HG02943 (cell line): ENCODE results near the gene CACNA1D.
"Not testable (repeated sequence)": the region's sequence is repeated elsewhere in the genome, so short reads cannot be mapped to it uniquely, and the experiment has no call there.

Experiments
- ATAC-seq: cut with Tn5 transposase; IDR thresholded peaks from one replicate; pipeline ENCODE4 v1.9.1; 2021; ENCODE audit warnings: mild to moderate bottlenecking, low read depth, moderate library complexity; ENCODE audit not compliant: unreplicated experiment

The CACNA1D gene

DNA sequence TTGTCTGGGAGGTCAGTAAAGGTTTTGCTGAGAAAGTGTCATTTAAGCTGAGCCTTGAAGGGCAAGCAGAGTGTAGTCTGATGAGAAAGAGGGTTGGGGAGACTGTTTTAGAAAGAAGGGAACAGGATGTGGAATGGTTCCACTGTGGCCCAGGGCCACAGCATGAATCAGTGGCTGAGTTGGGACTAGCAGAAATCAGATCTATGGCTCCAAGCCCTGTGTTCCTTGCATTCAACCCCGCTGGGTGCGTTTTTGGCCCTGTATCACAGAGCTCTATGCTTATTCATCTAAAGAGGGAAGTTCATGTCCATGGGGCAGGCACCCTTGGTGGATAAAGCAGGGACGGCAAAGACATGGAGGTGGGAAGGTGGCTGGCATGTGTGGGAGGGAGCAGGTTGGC lies 151.3 kb downstream of the CACNA1D start:
- no peak for ATAC-seq

DNA sequence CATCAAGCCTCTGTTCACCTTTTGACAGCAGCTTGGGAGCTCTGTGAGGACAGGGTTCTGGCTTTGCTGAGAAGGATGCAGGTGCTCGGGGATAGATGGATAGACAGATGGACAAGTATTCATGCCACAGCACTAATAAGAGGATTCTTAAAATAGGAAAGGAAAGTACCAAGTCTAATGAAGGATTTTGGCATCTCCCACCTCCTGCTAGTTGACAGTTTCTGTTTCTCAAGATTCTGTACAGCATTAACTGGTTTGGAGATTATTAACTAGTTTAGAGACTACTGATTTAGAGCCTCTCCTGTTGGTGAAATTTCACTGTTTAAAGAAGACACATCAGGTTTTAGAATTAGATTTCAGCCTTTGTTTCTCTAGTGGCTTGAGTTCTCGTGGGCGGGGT lies 152.3 kb downstream of the CACNA1D start:
- no peak for ATAC-seq

DNA sequence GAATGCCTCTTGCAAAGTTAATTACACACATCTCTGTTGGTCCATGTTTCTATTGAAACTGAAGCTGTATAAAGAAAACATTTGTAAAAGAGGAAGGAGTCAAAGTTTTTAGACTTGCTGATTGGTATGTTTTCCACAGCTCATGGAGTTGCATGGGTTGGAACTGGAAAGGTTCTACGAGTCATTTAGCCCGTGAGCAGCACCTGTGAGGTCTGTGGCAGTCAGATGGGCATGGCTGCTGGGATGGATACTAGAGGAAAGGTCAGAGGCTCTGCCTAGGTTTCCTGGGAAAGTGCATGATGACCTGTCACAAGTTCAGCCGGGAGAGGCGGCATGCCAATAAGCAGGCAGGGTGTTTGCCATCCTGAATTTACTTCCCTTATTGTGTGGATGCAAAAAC lies 155.4 kb downstream of the CACNA1D start:
- no peak for ATAC-seq

DNA sequence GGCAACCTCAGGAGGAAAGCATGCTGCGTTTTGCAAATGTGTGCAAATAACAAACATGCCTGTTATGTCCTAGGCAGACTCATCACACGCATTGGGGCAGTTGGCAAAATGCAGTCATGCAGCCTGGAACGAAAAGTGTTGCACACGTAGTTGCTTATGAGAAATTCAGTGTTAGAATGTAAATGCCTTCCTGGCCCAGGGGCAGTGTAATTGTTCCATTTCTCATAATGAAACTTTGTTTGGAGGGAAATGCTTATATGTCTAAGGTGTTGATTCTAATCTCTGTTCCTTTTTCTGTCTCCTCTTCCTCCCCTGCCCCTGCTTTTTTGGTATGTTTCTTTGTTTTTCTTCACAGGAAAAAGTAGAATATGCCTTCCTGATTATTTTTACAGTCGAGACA lies 156.0 kb downstream of the CACNA1D start:
- no peak for ATAC-seq

DNA sequence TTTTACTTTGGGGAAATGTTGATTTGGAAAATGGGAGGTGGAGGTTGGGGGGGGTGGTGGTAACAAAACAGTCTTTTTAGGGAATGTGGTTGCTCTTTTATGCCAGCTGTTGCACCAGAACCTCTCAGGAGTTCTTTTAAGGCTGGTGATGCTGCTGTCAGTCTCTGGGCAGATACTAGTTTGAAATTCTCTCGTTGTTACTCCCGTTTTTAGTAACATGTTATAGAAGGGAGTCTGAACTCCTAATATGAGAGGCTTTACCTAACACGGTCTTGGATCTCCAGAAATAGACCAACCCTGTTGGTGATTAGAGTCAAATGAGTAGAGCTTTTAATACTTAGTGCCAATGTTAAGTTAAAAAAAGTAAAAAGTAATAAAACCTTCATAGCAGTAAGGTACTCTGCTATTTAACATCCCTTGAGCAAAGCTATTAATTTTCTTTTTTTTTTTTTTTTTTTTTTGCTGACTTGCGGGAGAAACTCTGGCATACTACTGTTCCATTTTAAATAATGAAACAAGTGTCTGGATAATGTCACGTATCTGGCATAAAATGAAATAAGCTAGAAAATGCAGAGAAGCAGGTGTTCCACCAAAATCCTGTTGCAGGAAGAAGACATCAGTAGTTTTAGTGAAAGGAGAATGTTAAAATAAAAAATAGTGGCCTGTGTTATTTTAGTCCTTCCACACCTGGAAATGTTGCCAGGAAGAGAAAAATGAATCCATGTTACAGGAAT lies 156.7 kb downstream of the CACNA1D start:
- no peak for ATAC-seq

DNA sequence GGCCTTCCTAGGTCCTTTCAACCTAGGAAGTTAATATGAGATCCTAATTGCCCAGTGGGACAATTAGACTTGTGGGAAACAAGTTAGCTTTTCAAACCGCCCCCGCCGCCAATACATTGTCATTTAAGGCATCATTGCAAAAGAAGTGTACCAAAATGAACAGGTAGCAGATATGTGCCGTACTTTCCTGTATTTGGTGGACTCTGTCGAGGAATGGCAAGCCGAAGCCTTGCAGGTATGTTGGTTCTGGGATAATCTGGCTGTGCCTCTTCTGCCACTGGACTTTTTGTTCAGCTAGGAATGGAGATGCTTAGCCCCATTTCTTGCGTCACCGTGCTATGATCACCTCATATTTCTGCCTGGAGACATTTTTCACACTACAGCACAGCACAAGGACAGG lies 157.5 kb downstream of the CACNA1D start:
- ATAC-seq, result no peak

DNA sequence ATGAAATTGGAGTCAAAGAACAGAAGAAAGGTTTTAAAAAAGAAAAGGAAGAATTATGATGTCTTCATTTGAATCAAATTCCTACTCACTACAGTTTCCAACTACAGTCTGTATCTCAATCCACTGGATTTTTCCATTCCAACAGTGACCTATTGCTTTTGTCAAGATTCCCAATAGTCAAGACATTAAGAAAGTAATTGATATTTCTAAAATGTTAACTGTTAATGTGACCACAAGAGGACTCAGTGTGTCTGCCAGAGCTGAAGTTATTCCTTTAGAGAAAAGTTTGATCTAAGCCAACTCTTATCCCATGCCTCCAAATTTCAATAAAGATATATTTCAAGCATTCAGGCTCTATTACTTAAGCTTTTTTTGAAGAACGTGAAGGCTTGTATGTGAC lies 163.2 kb downstream of the CACNA1D start:
- ATAC-seq, result no peak

DNA sequence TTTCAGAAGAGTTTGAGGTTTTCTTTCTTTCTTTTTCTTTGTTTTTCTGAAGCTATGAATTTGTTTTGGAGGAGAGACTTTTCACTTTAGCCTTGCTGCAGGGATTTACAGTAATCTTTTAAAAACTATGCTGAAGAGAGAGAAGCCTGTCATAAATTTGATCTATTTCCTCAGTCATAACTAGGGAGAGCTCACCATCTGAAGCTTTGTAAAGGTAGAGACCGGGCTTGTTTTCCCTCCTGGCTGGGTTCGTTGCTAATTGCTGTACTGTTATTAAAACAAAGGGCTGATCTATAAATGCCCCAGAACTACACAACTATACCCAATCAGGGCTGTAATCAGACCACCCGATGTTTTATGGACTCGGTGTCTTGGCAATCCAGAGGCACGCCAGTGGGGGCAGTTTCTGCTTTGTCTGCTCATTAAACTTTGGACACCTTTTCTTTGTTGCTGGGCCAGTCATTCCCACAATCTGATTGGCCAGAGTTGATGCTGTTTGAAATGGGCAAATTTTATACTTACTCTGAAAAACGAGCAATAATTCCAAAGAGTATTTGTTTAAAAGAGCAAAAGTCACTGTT lies 164.3 kb downstream of the CACNA1D start:
- ATAC-seq, result no peak

DNA sequence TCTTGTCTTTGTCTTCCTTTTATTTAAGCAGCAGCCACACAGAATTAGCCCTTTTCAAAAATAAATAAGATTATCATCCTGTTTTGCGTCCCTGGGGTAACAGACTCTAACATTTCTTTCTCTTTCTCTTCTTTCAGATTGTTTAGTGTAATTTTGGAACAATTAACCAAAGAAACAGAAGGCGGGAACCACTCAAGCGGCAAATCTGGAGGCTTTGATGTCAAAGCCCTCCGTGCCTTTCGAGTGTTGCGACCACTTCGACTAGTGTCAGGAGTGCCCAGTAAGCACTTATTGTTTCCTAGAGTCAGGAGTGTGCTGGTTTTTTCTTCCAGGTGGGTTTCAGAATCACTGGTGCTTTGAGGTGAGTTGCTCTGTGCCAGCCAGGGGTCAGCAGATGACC lies 165.6 kb downstream of the CACNA1D start:
- ATAC-seq, result no peak

DNA sequence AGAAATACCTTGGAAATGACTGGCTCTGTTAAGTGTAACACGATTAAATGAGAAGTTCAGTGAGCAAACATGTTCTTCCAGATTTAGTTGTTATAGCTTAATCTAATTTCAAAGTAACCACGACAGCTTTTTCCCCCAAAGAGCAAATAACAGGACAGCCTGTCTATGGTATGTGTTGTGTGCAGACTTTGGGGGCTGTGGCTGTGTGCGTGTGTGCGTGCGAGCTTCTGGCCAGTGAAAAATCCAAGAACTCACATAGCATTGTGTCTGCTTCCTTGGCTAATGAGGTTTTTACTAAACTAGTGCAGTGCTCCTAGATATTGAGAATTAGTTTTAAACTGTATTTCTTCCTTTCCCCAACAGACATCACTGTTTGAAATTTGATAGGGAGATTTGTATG lies 167.1 kb downstream of the CACNA1D start:
- ATAC-seq, result no peak

DNA sequence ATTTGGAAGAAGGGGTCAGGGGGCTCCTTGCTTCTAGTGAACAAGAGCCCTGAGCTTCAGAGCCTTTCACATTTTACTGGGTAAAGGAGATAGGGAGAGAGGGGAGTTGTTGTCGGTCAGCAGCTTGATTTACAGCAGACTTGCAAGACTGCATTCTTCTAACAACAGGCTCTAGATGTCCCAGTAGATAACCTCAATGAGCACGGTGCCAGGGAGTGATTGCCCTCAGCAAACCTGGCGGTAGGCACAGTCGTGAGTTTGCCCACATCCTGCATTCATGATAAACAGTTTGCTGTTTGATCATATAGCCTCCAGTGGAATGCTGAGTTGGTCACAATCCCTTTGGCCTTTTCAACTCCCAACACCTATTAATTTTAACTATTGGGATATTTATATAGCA lies 170.4 kb downstream of the CACNA1D start:
- not testable (repeated sequence) for ATAC-seq

DNA sequence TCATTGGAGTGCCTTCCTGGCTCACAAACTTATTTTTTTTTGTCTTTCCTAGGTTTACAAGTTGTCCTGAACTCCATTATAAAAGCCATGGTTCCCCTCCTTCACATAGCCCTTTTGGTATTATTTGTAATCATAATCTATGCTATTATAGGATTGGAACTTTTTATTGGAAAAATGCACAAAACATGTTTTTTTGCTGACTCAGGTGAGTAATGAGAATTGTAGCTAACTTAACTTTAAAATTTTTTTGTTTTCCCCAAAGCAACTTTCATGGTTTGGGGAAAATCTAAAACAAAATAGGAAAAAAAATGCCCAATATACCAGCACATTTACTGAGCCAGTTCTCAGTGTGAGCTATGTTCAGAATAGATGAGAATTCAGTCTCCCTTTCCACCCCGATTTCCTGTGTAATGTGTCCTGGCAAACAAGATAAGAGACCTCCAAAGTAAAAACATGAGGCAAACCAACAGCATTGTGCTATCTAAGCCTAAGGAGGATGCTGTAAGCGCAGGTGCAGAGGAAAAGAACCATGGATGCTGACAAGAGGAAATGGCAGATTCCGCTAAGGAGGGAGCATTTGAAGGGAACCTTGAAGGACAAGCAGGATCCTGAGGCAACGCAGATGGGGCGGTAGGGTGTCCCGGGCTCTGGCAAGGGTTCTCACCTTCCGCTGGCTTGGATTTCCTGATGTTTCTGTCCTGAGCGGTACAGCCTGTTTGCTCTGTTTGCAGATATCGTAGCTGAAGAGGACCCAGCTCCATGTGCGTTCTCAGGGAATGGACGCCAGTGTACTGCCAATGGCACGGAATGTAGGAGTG lies 171.4 kb downstream of the CACNA1D start:
- no peak for ATAC-seq

DNA sequence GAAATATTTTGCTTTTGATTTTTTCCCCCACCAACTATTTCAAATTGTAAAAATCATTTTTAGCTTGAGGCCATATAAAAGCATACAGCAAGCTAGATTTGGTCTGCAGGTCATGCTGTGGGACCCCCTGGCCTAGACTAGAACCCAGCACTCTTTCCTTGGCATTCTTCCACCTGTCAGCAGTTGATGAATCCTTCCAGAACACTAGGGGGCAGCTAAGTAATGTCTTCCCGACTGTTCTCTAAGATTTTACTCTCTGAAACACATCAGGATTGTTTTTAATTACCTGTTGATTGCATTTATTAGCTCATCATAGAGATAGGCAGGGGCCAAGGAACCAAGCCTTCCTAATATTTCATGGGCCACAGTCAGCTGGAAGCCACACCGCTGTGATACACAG lies 174.5 kb downstream of the CACNA1D start:
- no peak for ATAC-seq

DNA sequence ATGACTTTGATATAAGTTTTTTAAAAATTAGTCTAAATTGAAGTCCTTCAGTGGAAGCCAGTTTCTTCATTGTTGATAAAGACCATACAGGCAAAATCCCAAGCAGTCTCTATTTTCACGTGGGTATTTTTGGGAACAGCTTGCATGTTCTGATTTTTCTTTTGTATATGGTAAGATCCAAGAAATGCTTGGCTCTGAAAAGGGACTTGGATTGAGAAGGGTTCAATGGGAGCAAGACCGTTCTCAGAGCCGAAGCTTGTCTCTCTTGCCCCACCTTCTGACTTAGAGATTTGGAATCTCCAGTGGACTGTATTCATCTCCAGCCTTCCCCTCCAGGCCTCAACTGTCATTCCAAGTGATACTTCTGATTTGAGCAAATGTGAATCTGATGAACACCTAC lies 176.3 kb downstream of the CACNA1D start:
- ATAC-seq, result no peak

DNA sequence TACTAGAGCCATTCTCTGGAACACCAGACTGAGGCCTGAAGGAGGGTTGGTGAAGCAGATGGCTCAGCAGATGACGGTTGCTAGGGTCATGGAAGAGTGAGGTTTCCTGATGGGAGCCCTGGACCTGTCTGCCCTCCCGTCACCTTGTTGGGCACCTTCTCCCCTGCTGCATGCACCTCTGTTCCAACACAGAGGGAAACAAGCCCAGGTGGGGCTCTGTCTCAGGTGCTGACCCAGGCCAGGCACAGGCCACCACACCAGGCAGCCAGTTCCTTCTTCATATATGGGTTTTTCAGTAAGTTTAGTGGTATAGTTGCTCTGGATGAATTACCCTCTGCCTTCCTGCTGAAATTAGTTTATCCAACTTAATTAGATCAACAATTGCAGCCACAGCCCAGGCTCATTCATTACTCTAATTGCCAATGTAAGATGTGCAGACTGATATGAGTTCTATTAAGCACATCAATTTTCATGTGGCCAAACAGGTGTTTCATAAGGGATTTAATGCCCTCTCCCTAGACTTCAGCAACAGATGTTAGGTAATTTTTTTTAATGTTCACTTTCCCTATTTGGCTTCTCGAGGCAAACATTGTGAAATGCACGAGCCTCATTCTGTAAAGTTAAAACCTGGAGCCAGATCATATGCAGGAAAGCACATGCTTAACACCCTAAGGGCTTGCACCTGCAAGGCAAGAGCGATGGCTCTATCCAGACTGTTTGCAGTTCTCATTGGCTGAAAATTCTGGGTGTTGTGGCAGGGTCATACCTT lies 177.0 kb downstream of the CACNA1D start:
- ATAC-seq, result no peak

DNA sequence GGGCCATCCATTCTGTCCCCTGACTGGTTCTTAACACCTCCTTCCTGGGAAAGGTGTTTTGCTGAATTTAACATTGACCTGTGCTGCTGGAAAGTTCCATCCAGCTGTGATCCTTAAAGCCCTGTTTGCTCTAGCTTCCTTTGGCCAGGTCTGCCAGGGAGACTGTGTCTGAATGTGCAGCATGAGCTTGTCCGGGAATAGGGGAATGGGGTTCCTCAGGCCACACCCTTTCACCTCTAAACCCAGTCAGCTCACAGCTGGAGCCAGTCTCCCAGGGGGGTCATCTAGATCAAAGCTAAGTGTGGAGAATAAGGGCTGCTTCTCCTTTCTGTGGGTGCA lies 177.5 kb downstream of the CACNA1D start:
- ATAC-seq, result no peak

DNA sequence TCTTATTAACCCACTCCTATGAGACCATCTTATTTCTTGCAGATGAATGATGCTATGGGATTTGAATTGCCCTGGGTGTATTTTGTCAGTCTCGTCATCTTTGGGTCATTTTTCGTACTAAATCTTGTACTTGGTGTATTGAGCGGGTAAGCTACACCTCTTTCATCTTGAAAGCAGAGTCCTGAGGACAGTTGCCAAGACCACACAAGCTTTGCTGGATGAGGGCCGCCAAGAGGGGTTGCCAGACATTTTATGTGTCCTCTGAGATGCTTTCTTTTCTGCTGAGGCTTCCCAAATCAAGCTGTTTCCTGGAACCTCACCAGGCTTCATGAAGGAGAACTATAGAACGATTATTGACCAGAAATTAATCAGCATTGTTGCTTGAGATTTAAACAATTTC lies 178.6 kb downstream of the CACNA1D start:
- ATAC-seq, result no peak

DNA sequence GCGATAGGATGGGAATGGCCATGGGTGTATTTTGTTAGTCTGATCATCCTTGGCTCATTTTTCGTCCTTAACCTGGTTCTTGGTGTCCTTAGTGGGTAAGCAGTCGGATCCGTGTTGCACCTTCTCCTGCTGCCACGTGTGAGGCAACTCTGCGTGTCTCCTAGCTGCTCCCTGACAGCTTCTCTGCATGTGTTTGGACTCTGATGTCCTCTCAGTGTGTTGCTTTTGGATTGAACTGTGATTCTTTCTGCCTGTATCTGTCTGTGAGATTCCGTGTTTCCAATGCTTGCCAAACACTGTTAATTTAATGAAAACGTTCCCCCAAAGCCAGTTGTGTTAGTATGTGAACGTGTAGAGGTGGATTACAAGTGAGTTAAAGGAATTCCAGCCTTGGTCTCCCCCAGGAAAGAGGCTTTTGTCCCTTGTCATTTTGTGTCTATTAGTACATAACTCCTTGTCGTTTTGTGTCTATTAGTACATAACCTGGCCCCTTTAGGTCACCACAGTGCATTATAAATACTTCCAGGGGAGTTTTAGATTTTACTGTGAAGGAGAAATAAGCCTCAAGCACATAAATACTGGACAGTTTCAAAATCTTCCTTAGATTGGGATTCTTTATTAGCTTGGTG lies 179.4 kb downstream of the CACNA1D start:
- no peak for ATAC-seq

DNA sequence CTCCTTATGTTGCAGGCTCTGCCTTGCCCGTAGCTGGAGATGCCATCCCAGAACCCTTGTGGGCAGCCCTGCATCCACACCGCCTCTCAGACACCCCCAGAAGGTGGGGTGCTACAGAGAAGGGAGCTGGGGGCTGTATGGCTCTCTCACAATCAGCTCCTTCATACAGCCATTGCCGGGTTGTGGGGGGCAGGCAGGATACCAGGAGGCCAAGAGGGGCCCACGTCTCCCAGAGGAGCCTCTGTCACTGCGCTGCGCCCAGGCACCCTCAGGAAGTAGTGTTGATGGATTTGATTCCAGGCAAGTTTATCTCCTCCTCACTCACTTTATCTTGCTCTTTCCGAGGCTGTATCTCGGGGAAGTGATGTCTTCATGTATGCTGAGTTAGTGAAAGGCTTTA lies 180.2 kb downstream of the CACNA1D start:
- no peak for ATAC-seq

DNA sequence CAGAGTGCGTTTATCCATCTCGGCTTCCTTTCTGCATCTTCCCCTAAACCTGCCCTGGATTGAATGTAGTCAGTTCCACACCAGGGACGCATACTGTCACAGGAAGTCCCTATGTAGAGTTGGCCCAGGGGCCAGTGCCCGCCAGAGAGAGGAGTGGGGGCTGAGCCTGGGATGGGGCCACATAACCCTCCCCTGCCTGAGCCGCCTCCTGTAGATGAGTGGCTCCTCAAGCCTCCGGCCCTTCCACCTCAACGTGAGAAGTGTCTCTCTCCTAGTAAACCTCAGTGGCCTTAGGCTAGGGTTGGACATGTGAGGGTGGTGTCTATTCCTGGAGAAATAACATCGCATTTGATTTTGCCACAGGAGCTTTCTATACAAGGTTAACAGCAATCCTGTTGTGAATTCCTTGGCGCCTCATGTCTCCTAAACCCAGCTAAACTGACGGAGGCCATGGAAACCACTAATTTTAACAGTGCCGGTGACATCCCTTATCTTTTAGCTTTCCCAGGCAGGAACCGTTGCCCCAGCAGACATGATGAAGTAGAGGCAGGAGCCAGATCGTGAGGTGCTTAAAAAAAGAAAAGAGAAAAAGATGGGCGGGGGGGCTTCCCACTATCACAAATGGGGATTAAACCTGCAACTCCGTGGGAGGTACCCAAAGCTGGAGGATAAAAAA lies 180.7 kb downstream of the CACNA1D start:
- ATAC-seq, result no peak
